ENCODE measurements around the gene NMT1.

- TF ChIP-seq CTCF (IDR thresholded peaks at IDR 0.05 in 4 of 5, conservative IDR thresholded peaks at IDR 0.05 in 1 of 5), result no peak
- peak in 1 of 2 donors; percentile 31 for TF ChIP-seq POLR2A (IDR thresholded peaks at IDR 0.05)
These were observed 83.3 kb downstream of the NMT1 start for GRCh38 chr17:45144199-45145034.

Measured in gastrocnemius medialis (tissue), 4 donors.